Omental fat pad (tissue), 4 donors: ENCODE results near the gene ARHGAP15. TPM values are rescaled to one million over a fixed set of nuclear protein-coding genes. Genes with fewer than 3 reads are reported as not detected.

Experiments
- ATAC-seq: fragments of 150-250 bp; one replicate; pipeline ENCODE4 v1.9.1; 2016; ENCODE audit warnings: mild to moderate bottlenecking, moderate library complexity; ENCODE audit not compliant: low FRiP score
- DNase-seq: peaks from one replicate; pipeline ENCODE4 v3.0.0-alpha.2; 2019; ENCODE audit warnings: low spot score
- total RNA-seq, 4 donors: library from RNA; depleted of rRNA; stranded (reverse); fragments of >200 nt; gene quantifications; one replicate each; pipeline ENCODE4 v1.1.0, GENCODE V29; 2016
- TF ChIP-seq, protein P1 (sequence below), 3 donors: fragments of 450-650 bp; IDR thresholded peaks; one replicate each; pipeline ENCODE4 v1.5.1; 2016 to 2017; ENCODE audit warnings: antibody characterized with exemption in 3 of 3, mild to moderate bottlenecking in 3 of 3, moderate library complexity in 2 of 3

ARHGAP15 gene
- total RNA-seq, 4 donors from 2014 or later = 12.2 to 27.6 (median 20.7) TPM

DNA sequence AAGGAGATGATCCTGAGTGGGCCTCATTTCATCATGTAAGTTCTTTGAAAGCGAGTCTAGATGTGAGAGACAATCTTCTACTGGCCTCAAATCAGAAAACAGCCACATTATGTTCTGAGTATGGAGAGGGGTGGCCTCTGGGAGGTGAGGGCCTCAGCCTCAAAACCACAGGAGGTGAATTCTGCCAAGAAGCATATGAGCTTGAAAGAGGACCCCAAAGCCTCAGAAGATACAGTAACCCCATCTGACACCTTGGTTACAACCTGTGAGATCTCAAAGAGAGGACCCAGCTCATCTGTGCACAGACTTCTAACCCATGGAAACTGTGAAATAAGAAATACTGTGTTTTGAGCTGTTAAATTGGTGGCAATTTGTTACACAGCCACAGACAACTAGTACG, 200.1 kb downstream of the ARHGAP15 start:
- TF ChIP-seq, protein P1, sequence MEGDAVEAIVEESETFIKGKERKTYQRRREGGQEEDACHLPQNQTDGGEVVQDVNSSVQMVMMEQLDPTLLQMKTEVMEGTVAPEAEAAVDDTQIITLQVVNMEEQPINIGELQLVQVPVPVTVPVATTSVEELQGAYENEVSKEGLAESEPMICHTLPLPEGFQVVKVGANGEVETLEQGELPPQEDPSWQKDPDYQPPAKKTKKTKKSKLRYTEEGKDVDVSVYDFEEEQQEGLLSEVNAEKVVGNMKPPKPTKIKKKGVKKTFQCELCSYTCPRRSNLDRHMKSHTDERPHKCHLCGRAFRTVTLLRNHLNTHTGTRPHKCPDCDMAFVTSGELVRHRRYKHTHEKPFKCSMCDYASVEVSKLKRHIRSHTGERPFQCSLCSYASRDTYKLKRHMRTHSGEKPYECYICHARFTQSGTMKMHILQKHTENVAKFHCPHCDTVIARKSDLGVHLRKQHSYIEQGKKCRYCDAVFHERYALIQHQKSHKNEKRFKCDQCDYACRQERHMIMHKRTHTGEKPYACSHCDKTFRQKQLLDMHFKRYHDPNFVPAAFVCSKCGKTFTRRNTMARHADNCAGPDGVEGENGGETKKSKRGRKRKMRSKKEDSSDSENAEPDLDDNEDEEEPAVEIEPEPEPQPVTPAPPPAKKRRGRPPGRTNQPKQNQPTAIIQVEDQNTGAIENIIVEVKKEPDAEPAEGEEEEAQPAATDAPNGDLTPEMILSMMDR (IDR thresholded peaks at IDR 0.05) = no peak
- ATAC-seq = no peak
- no peak for DNase-seq

DNA sequence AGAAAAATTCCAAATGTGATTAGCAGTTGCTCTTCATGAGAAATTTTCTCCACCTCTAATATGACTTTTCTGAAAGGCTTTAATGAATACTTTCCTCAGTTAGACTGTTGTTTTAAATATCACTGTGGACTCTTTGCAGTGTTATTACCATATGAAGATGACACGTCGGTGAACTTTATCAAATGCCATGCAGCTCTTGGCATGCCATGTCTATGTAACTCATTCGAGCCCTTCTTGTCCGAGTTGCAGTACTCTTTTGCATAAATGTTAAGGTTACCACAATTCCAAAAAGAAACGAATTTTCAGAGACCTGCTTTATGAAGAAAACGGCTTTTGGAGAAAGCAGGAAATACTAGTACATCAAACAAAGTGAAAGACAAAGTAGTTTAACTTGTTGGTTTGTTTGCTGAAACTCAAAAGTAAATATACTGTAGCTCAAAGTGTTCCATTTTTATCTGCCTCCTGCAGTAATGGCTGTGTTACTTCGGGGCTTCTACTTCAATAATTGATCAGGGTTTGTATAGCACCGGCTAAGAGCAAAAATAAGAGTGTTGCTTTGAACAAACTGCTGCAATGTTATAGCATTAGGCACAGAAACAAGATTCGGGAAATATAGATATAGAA, 204.1 kb downstream of the ARHGAP15 start:
- no peak for ATAC-seq
- TF ChIP-seq, protein P1 (IDR thresholded peaks at IDR 0.05) = no peak
- DNase-seq = no peak

DNA sequence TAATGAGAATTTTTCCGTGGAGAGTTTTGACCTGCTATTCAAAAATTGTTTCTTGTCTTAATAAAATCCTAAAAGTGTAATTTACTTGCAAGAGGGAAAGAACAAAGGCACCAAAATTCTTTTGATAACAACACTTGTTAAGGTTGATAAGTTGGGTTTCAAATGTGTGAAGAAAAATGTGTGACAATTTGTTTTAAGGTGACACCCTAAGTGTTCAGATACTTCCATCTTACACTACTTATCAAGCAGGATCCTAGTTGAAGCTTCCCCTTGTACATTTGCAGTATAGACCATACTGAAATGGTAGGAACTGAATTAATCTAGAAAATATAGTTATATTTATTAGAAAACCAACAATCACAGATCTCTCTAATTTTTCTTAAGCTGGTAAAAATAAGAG, 204.6 kb downstream of the ARHGAP15 start:
- DNase-seq = no peak
- TF ChIP-seq, protein P1 (IDR thresholded peaks at IDR 0.05) = no peak
- ATAC-seq = no peak

DNA sequence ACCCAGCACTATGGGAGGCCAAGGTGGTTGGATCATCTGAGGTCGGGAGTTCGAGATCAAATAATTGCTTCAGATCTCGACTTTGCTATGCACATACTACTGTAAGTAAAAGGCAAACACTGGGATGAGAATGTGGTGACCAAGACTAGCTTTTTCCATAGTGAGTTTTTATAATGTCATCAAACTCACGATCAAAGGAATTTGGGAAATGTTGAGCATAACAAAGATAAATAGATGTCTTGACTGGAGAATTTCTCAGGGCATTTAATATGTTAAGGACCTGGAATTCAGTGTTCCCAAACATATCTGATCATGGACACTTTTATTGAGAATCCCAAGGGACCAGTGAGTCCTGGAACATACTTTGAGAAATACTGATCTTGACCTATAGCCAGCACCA, 205.6 kb downstream of the ARHGAP15 start:
- TF ChIP-seq, protein P1 (IDR thresholded peaks at IDR 0.05) = no peak
- no peak for DNase-seq
- ATAC-seq = no peak

DNA sequence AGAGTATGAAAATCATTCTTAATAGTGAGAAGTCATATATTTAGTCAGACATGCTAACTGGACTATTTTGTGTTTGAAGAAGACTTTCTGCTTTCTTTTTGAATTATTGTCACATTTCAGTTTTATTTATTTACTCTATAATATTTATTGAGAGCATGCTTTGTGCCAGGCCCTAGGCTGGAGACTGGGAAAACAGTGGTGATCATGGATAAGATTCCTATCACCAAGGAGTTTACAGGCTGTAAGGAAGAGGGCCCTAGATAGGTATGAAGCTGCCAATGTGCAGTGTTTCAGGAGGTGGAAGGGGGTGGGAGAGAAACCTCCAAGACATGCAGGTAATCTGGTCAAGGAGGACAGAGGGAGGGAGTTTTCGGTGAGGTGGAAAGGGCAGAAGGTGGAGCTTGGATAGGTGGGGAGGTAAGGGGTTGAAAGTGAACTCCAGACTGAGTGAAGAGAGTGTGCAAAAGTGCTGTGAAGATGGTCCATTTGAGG, 207.5 kb downstream of the ARHGAP15 start:
- DNase-seq (no peak), ATAC-seq (no peak)
- TF ChIP-seq, protein P1 (IDR thresholded peaks at IDR 0.05) = no peak

DNA sequence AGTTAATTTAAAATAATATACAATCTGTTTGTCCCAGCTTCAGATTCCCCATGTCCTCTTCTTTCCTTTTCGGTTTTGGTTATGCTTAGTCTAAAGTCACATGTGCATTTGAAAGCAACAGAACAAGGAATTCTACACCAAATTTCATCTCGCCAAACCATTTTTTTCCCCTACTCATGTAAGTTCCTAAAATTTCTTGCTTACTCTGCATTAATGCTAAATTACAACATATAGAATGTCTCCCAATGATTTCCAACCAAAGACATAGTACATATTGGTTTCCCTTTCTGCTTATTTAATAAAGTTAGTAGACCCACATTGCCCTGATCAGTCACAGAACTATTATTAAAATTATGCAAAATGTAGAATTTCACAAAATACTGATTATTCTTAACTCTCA, 212.3 kb downstream of the ARHGAP15 start:
- TF ChIP-seq, protein P1 (IDR thresholded peaks at IDR 0.05) = no peak

DNA sequence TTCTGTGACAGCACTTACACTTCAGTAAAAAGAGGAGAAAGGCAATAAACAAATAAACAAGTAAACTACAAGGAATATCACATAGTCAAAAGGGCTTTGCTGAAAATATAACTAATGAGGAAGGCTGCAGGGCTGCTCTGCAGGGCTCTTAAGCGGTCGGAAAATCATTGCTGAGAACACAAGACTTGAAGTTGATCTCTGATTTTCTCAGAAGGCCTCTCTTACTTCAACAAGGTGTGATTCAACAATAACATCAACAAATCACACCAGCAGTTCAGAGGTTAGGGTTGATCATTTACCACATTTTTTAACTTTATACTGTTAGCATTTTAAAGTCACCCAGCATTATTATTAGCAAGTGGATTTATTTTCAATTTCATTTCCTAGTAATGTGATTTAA, 215.6 kb downstream of the ARHGAP15 start:
- ATAC-seq (no peak), DNase-seq (no peak)
- TF ChIP-seq, protein P1 (IDR thresholded peaks at IDR 0.05) = no peak

More for the DNA sequence above, 212.3 kb downstream of the ARHGAP15 start:
- DNase-seq (no peak), ATAC-seq (no peak)
